H1 (cell line): ENCODE data around the gene UNK.

Experiments used
- BRCA1 ChIP-seq: IDR thresholded peaks from 2 replicates; pipeline ENCODE4 v1.6.1; 2012; ENCODE audit warnings: low read depth, low read length, improper control_type of control experiment
- CBX8 ChIP-seq: fragments of 300-800, 300-1000 bp; sonication (generic); IDR thresholded peaks from 2 replicates; pipeline ENCODE4 v1.7.1; 2016; ENCODE audit warnings: low read depth, low read length, borderline replicate concordance
- CEBPB ChIP-seq: IDR thresholded peaks from 2 replicates; pipeline ENCODE4 v1.6.1; 2012; ENCODE audit warnings: low read depth, low read length
- EP300 ChIP-seq, 2 experiments: IDR thresholded peaks; 1 replicate in 1 of 2; 2 replicates in 1 of 2; pipeline ENCODE4 v1.6.1; 2011 to 2012; ENCODE audit warnings: low read depth in 2 of 2, low read length in 2 of 2, mild to moderate bottlenecking in 2 of 2, borderline replicate concordance in 1 of 2, inconsistent platforms in 1 of 2, moderate library complexity in 1 of 2
- GTF2F1 ChIP-seq: IDR thresholded peaks from 2 replicates; pipeline ENCODE4 v1.6.1; 2012; ENCODE audit warnings: low read depth, low read length, improper control_type of control experiment, borderline replicate concordance
- HDAC2 ChIP-seq, 2 experiments: fragments of 300-600 bp in 1 of 2; sonication (generic) in 1 of 2; IDR thresholded peaks; 2 replicates each; pipeline ENCODE4 v1.6.1; 2011 to 2012; ENCODE audit warnings: low read depth in 2 of 2, low read length in 2 of 2, mild to moderate bottlenecking in 2 of 2, moderate library complexity in 2 of 2, borderline replicate concordance in 1 of 2, inconsistent platforms in 1 of 2
- HDAC6 ChIP-seq: IDR thresholded peaks from one replicate; pipeline ENCODE4 v1.7.1; 2012; ENCODE audit warnings: low read depth, mild to moderate bottlenecking, inconsistent platforms, low read length, moderate library complexity
- POLR2A ChIP-seq, 2 experiments: IDR thresholded peaks; 1 replicate in 1 of 2; 2 replicates in 1 of 2; pipeline ENCODE4 v1.6.1; 2011; ENCODE audit warnings: low read depth in 2 of 2, low read length in 2 of 2, mild to moderate bottlenecking in 2 of 2; ENCODE audit errors: control extremely low read depth in 1 of 2
- TF ChIP-seq, protein P1 (sequence below), 3 experiments: IDR thresholded peaks; 1 replicate in 2 of 3; 2 replicates in 1 of 3; pipeline versions ENCODE4 v1.5.1 to v1.6.1; 2011; ENCODE audit warnings: low read length in 3 of 3, mild to moderate bottlenecking in 3 of 3, inconsistent platforms in 2 of 3, low read depth in 1 of 3, moderate library complexity in 1 of 3; ENCODE audit not compliant: insufficient read depth in 1 of 3; ENCODE audit errors: control extremely low read depth in 1 of 3
- TF ChIP-seq, protein P2 (sequence below): IDR thresholded peaks from 2 replicates; pipeline ENCODE4 v1.6.1; 2012; ENCODE audit warnings: inconsistent platforms

GRCh38 chr17:75749545-75750389 lies 34.8 kb upstream of the UNK start:
- TF ChIP-seq HDAC2 (IDR thresholded peaks at IDR 0.05; ENCODE audit: borderline replicate concordance in 1 of 2, low read depth in 2 of 2, low read length in 2 of 2) (no peak), CBX8 (no peak), POLR2A (IDR thresholded peaks at IDR 0.05; ENCODE audit: control extremely low read depth in 1 of 2, low read depth in 2 of 2, low read length in 2 of 2) (no peak), GTF2F1 (no peak), CEBPB (no peak), EP300 (IDR thresholded peaks at IDR 0.05; ENCODE audit: borderline replicate concordance in 1 of 2, low read depth in 2 of 2, low read length in 2 of 2) (no peak), HDAC6 (no peak), BRCA1 (no peak)
- TF ChIP-seq, protein P1, sequence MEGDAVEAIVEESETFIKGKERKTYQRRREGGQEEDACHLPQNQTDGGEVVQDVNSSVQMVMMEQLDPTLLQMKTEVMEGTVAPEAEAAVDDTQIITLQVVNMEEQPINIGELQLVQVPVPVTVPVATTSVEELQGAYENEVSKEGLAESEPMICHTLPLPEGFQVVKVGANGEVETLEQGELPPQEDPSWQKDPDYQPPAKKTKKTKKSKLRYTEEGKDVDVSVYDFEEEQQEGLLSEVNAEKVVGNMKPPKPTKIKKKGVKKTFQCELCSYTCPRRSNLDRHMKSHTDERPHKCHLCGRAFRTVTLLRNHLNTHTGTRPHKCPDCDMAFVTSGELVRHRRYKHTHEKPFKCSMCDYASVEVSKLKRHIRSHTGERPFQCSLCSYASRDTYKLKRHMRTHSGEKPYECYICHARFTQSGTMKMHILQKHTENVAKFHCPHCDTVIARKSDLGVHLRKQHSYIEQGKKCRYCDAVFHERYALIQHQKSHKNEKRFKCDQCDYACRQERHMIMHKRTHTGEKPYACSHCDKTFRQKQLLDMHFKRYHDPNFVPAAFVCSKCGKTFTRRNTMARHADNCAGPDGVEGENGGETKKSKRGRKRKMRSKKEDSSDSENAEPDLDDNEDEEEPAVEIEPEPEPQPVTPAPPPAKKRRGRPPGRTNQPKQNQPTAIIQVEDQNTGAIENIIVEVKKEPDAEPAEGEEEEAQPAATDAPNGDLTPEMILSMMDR (IDR thresholded peaks at IDR 0.05; ENCODE audit: control extremely low read depth in 1 of 3, insufficient read depth in 1 of 3, low read depth in 1 of 3, low read length in 3 of 3) = peak; percentile 81 to 92 (median 87)
- TF ChIP-seq, protein P2, sequence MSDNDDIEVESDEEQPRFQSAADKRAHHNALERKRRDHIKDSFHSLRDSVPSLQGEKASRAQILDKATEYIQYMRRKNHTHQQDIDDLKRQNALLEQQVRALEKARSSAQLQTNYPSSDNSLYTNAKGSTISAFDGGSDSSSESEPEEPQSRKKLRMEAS = no peak
